Ishikawa (cell line): ENCODE measurements around the gene ALB.

Experiments used
- CEBPB ChIP-seq: IDR thresholded peaks from 2 replicates; pipeline ENCODE4 v1.6.1; 2012
- CREB1 ChIP-seq: IDR thresholded peaks from 2 replicates; pipeline ENCODE4 v1.6.1; 2012; ENCODE audit warnings: low read depth
- EGR1 ChIP-seq: IDR thresholded peaks from 2 replicates; pipeline ENCODE4 v1.6.1; 2012
- EP300 ChIP-seq: IDR thresholded peaks from 2 replicates; pipeline ENCODE4 v1.6.1; 2012; ENCODE audit warnings: borderline replicate concordance
- FOXM1 ChIP-seq: IDR thresholded peaks from 2 replicates; pipeline ENCODE4 v1.6.1; 2012; ENCODE audit warnings: low read depth, borderline replicate concordance
- MAX ChIP-seq: IDR thresholded peaks from 2 replicates; pipeline ENCODE4 v1.6.1; 2012
- NFIC ChIP-seq: IDR thresholded peaks from 2 replicates; pipeline ENCODE4 v1.6.1; 2012
- RAD21 ChIP-seq: IDR thresholded peaks from 2 replicates; pipeline ENCODE4 v1.6.1; 2012; ENCODE audit warnings: low read depth
- REST ChIP-seq: IDR thresholded peaks from 2 replicates; pipeline ENCODE4 v1.6.1; 2012; ENCODE audit warnings: low read depth, mild to moderate bottlenecking
- TCF12 ChIP-seq: IDR thresholded peaks from 2 replicates; pipeline ENCODE4 v1.6.1; 2012; ENCODE audit warnings: low read depth
- TEAD4 ChIP-seq: IDR thresholded peaks from 2 replicates; pipeline ENCODE4 v1.6.1; 2012
- USF1 ChIP-seq: IDR thresholded peaks from 2 replicates; pipeline ENCODE4 v1.6.1; 2012
- YY1 ChIP-seq: IDR thresholded peaks from 2 replicates; pipeline ENCODE4 v1.6.1; 2012; ENCODE audit warnings: low read depth

- TF ChIP-seq MAX (no peak), YY1 (no peak), REST (no peak), RAD21 (no peak), CEBPB (no peak), NFIC (no peak), FOXM1 (no peak), EGR1 (no peak), CREB1 (no peak), EP300 (no peak), USF1 (no peak), TEAD4 (no peak), TCF12 (no peak)
Measured at GRCh38 chr4:73396993-73397972, 6.8 kb upstream of the ALB start.
